Left cardiac atrium (tissue), 4 donors: ENCODE measurements around the gene COLEC12. TPM values are rescaled to one million over a fixed set of nuclear protein-coding genes. Genes with fewer than 3 reads are reported as not detected.

Experiments
- ATAC-seq, 2 donors: fragments of 200-7000 bp; cut with Tn5 transposase; one replicate each; pipeline ENCODE4 v1.9.1; 2020; ENCODE audit warnings: mild to moderate bottlenecking in 2 of 2, moderate library complexity in 2 of 2
- DNase-seq: peaks from one replicate; pipeline ENCODE4 v3.0.0-alpha.2; 2020
- intact Hi-C, 2 donors: fragments of 100-400 bp; cut with DNase I; formaldehyde crosslinking; loops; one replicate each; pipeline versions ENCODE4 v1.14.1 to v1.15.1; 2022 to 2023
- total RNA-seq, 2 donors: library from RNA; stranded (reverse); fragmentation: NEBNext Ultra II Directional; extraction: Animal tissue kit (Norgen Biotek cat#: 25700); gene quantifications; one replicate each; pipeline ENCODE4 v1.2.1, GENCODE V29; 2021
- donor health status: DM: no; HTN: yes; CAD: no.
- donor health status: DM: no; HTN: yes; CAD: no; lungs with severe emphysema.
- donor health status: DM: yes; HTN: yes; CAD: no.
- donor health status: Dilated cardiomyopathy.

Gene COLEC12
- total RNA-seq, 2 donors from 2014 or later, result 14.2 to 25.1 TPM

DNA sequence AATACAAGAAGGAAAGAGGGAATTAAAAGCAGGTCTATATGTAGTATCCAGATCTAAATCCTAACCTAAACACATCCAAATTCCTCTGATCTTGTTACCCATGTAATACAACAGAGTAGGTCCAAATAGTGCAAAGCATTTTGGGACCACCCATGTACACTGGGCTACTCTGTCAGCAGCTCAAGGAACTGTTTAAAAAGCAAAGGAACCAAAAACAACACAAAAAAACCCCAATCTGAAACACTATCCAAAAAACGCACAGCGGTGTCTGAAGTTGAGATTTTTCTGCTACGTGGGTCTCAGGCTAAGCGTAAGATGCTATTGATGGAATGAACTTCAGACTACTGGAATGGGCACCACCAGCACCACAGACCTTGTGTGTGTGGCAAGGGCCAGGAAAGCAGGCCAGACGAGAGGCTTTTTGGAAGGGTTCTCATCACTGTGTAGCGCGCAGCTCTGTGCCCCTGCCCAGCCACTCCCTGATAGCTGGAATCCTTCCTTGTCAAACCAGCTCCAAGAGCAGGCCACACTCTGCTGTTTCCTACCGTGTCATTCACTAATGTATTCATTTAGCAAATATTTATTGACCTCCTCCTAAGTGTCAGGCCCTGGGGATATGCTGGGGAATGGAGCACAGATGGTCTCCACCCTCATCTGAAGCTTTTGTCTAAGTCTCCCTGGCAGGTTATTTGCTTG lies 101.4 kb downstream of the COLEC12 start:
- ATAC-seq, result no peak
- intact Hi-C loops, result no loop called here
- DNase-seq, result no peak

DNA sequence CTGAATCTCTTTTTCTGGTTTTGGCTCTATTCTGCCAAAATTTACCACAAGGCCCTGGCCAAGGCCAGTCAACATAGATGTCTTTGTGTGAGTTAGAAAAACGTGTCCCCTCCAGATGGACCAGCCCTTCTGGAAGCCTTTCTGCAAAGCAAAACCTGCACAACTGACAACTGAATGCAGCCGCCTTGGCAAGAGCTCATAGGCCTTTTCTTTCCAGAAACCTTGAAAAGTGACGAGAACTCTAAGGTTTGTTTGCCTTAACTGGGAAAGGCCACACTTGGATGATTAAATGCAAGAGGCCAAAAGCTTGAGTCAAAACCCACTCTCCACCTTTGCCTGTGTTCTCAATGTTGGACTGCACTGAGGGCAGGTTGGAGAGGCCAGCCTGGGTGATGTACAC lies 103.9 kb downstream of the COLEC12 start:
- intact Hi-C loops, result no loop called here
- ATAC-seq (no peak), DNase-seq (no peak)

GRCh38 chr18:396251-396555 lies 104.3 kb downstream of the COLEC12 start:
- intact Hi-C loops, result no loop called here
- ATAC-seq (no peak), DNase-seq (no peak)

- peak; percentile 44 to 66 for ATAC-seq
- intact Hi-C loops, result no loop called here
- peak; percentile 37 for DNase-seq
Observed at GRCh38 chr18:395456-396250, 104.8 kb downstream of the COLEC12 start.

- ATAC-seq (peak; percentile 72 to 87), DNase-seq (peak; percentile 38)
- intact Hi-C loops, result no loop called here
Observed at GRCh38 chr18:394987-395362, 105.5 kb downstream of the COLEC12 start.

- DNase-seq (no peak), ATAC-seq (no peak)
- intact Hi-C loops, result no loop called here
Observed at GRCh38 chr18:394262-394986, 106.1 kb downstream of the COLEC12 start.

DNA sequence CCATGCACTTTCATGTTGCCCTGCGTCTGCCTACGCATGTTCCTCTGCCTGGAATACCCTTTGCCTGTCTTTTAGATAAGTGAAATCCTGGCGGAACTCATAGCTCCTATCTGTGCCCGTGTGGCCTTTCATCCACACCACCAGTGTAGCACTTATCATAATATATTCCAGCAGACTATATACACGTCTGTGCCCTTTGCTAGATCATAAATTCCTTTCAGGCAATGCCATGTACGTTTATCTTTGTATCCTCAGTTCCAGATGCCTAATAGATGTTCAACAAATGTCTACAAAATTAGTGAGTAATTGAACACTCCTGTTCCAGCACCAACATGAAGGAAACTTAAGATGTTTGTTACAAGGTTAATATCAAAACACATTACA lies 106.9 kb downstream of the COLEC12 start:
- no peak for DNase-seq
- ATAC-seq, result no peak
- intact Hi-C loops, result no loop called here

DNA sequence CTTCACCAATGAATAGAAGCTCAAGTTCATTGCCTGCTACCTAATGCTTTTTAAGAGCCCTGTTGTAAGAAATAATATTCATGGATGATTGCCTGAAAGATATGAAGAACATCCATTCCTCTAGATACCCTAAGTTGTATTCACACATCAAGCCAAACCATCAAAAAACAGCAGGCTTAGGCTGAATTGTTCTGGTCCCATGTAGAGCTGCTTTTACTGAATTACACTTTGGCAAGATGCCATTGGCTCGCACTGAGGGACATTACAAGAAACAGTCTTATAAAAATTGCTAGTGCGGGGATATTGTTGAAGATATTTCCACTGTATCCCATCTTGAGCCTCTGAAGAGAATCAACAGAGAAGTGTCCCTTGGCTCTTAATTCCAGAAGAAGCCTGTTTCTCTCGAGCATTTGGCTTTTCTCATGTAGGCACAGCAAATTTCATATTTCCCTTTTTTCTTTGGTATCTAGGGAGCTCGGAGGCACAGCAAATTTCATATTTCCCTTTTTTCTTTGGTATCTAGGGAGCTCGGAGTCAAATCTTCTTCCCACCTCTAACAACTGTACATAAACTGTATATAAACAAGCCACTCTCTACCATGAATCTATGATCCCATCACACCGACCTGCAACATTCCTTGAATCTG lies 107.5 kb downstream of the COLEC12 start:
- DNase-seq (no peak), ATAC-seq (no peak)
- intact Hi-C loops, result no loop called here

GRCh38 chr18:390741-391478 lies 109.6 kb downstream of the COLEC12 start:
- ATAC-seq (no peak), DNase-seq (no peak)
- intact Hi-C loops, result no loop called here

DNA sequence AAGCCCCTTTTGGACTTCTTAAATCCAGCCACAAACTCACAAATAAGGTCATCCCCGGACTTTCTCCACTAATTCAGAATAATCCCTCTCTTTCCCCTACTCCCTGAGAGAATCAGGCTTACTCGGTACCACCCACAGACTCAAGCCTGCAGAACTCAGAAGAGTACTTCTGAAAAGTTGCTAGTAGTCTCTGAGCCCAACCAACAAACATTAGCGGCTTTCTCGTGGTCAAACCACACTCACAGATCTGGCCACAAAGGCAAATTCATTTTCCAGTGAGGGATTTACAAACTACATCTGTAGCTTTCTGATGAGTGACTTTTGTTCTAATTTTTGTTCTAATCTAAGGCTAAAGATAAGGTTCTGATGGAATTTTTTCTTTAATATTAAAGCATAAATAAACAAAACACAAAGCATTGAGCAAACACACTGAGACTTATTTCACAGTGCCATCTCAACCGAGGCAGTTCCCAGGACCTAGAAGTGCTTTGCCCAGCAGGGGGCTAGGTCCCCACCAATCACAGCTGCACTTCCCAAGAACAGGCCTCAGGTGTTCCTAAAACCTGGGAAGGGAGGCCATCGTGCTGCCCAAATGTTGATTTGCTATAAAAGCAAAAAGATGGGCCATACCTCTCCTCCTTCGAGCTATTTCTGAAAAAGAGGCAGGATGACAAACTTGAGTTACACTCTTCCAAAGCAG lies 110.7 kb downstream of the COLEC12 start:
- DNase-seq (no peak), ATAC-seq (no peak)
- intact Hi-C loops, result no loop called here

DNA sequence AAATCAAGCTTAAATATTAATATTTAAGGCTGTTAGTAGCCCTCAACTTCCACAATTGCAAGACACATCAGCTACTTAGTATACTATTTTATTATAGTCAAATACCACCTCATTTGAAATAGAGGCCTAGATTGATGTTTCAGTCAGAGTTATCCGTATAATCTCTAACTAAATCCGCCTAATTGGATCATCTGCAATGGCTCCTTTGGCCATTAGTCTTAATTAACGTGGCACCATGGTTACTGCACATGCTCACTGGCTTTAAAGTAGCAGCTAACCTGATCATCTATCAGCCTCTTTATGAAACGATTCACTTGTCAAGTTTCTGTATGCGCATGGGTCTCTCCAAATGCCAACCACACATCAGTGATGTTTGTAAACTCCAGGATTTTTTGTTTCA lies 112.3 kb downstream of the COLEC12 start:
- intact Hi-C loops, result no loop called here
- DNase-seq (no peak), ATAC-seq (no peak)

- ATAC-seq (no peak), DNase-seq (no peak)
- intact Hi-C loops, result no loop called here
Observed at GRCh38 chr18:386994-387393, 113.5 kb downstream of the COLEC12 start.

- no peak for ATAC-seq
- no peak for DNase-seq
- intact Hi-C loops, result no loop called here
Observed at GRCh38 chr18:384897-385296, 115.6 kb downstream of the COLEC12 start.

DNA sequence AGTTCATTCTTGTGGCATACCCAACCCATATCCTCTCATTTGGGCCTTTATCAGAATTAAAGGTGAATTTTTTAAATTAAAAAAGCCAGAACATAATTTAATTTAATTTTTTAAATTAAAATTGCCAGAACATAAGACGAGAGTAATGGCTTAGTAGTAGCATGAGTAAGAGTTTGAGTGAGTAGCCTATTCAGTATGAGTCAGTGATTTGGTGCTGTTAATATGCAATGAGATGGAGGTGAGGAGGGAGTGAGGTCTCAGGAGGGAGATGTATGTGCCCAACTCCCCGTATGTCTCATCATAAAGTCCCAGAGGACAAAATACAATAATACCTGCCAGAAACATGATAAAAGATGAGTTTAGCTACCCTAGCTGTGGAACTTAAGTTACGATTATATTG lies 117.4 kb downstream of the COLEC12 start:
- DNase-seq (no peak), ATAC-seq (no peak)
- intact Hi-C loops, result no loop called here

DNA sequence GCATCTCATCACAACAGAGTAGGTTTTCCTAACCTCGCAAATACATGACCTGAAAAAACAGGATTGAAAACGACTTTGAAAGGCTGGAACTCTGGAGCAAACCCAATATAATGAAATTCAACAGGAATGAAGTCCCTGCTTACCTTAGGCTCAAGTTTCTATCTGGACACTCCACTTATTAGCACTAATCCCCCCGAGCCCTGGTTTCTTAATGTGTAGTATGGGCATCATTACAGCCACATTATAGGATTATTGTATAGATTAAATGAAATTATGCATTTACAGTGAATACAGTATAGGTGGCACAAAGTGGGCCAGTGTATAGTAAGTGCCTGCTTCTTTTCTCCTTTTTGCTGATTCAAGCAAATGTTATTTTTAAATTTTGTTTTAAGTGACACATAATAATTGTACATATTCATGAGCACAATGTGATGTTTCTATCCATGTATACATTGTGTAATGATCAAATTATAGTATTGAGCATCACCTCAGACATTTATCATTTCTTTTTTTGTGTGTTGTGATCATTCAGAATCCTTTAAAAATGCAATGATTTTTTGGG lies 118.0 kb downstream of the COLEC12 start:
- intact Hi-C loops, result no loop called here
- ATAC-seq (no peak), DNase-seq (no peak)

GRCh38 chr18:379681-380330 lies 120.7 kb downstream of the COLEC12 start:
- peak in 1 of 2 donors; percentile 61 for ATAC-seq

DNA sequence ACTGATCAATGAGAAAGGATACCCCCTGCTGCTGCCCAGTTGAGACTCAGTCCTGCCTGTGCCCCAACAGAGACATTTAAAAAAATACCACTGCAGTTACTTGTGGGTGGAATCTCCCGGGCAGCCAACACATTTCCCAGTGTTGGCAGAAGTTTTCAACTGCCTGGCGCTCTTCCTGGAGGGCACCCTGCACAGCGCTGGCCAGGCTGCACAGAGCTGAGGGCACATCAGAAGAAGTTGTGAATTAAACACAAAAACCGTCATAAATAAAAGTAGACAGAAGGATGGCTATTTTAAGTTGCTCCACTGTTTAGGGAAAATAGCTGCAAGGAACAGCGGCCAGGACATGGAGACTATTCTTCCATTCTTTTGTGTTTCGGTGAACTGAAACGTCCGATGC lies 122.4 kb downstream of the COLEC12 start:
- ATAC-seq (peak; percentile 40 to 81), DNase-seq (no peak)
- intact Hi-C loops, result no loop called here

More at GRCh38 chr18:379681-380330, 120.7 kb downstream of the COLEC12 start:
- peak; percentile 36 for DNase-seq
- intact Hi-C loops, result no loop called here

DNA sequence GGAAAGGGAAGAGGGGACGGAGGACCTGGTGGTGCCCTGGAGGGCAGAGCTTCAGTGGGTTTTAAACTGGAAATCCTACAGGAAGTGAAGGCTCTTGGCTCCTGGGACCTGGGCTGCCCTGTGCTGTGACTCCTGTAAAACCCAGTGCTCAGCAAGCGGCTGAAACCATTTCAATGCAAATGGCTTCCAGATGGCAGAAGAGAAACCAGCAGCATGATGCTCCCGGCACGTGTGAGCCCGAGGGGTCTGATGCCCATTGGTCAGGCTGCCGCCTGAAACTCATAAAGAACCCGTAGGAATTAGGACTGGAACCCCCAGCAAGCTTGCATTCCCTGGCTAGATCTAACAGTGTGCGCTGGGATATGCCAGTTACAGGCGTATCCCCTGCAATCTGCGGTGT lies 123.4 kb downstream of the COLEC12 start:
- ATAC-seq, result no peak
- no peak for DNase-seq
- intact Hi-C loops, result no loop called here
